GM12872 (cell line): Measurements from ENCODE around the gene TREML2.

ENCODE experiments used
- CTCF ChIP-seq: IDR thresholded peaks from 3 replicates; pipeline ENCODE4 v1.5.1; 2011; ENCODE audit warnings: low read depth, mild to moderate bottlenecking, low read length, moderate library complexity; ENCODE audit not compliant: insufficient read depth

Gene TREML2

GRCh38 chr6:41181566-41181965, 19.4 kb downstream of the TREML2 start:
- TF ChIP-seq CTCF: no peak

- no peak for TF ChIP-seq CTCF
These were observed 21.8 kb downstream of the TREML2 start for GRCh38 chr6:41179163-41179562.

GRCh38 chr6:41177695-41178094, 23.3 kb downstream of the TREML2 start:
- TF ChIP-seq CTCF: no peak

- no peak for TF ChIP-seq CTCF
These were observed 23.7 kb downstream of the TREML2 start for GRCh38 chr6:41177287-41177686.

- TF ChIP-seq CTCF: no peak
These were observed 24.8 kb downstream of the TREML2 start for GRCh38 chr6:41176189-41176588.

- no peak for TF ChIP-seq CTCF
These were observed 25.9 kb downstream of the TREML2 start for GRCh38 chr6:41175084-41175483.

GRCh38 chr6:41174610-41175009, 26.3 kb downstream of the TREML2 start:
- TF ChIP-seq CTCF: no peak

- no peak for TF ChIP-seq CTCF
These were observed 29.0 kb downstream of the TREML2 start for GRCh38 chr6:41171908-41172307.
